ENCODE data around the gene CFC1. TPM values are rescaled to one million over a fixed set of nuclear protein-coding genes. Genes with fewer than 3 reads are reported as not detected.
"Not testable (repeated sequence)": the region's sequence is repeated elsewhere in the genome, so short reads cannot be mapped to it uniquely, and the experiment has no call there.

CFC1 gene
- total RNA-seq, 1 experiment from 2014 or later, result not detected

- intact Hi-C loops (cut with micrococcal nuclease; ENCODE audit: unreplicated experiment); H3K4me3 ChIP-seq (ENCODE audit: low read depth in 2 of 2, low read length in 2 of 2); H3K9me3 ChIP-seq (ENCODE audit: control insufficient read depth, insufficient read depth, low read depth, low read length); H3K4me1 ChIP-seq (ENCODE audit: control insufficient read depth, insufficient read depth, low read length); H3K27me3 ChIP-seq (ENCODE audit: control insufficient read depth, insufficient read depth, low read length); DNase-seq (ENCODE audit: low read depth, low spot score); POLR2A ChIA-PET; BruUV-seq (replicated peaks); ATAC-seq; H3K36me3 ChIP-seq (ENCODE audit: control insufficient read depth, insufficient read depth, low read length); in situ Hi-C loops (cut with HindIII; ENCODE audit: low pct_unique_long_range_greater_than_20kb, low sequenced_read_pairs); H3K27ac ChIP-seq (ENCODE audit: low read length); CTCF ChIA-PET: not testable (repeated sequence)
These were observed 6.5 kb downstream of the CFC1 start for GRCh38 chr2:130592791-130593414.

- ATAC-seq, result peak; percentile 55
- H3K9me3 ChIP-seq (ENCODE audit: control insufficient read depth, insufficient read depth, low read depth, low read length); H3K27ac ChIP-seq (ENCODE audit: low read length); CTCF ChIA-PET; H3K27me3 ChIP-seq (ENCODE audit: control insufficient read depth, insufficient read depth, low read length); H3K4me3 ChIP-seq (ENCODE audit: low read depth in 2 of 2, low read length in 2 of 2); H3K36me3 ChIP-seq (ENCODE audit: control insufficient read depth, insufficient read depth, low read length); DNase-seq (ENCODE audit: low read depth, low spot score); POLR2A ChIA-PET; intact Hi-C loops (cut with micrococcal nuclease; ENCODE audit: unreplicated experiment); H3K4me1 ChIP-seq (ENCODE audit: control insufficient read depth, insufficient read depth, low read length); BruUV-seq (replicated peaks); in situ Hi-C loops (cut with HindIII; ENCODE audit: low pct_unique_long_range_greater_than_20kb, low sequenced_read_pairs): not testable (repeated sequence)
These were observed 8.5 kb downstream of the CFC1 start for GRCh38 chr2:130590842-130591359.

- ATAC-seq, result 0 out of 2 replicates have a peak, but pooled peaks have one; percentile 26
- H3K4me3 ChIP-seq (ENCODE audit: low read depth in 2 of 2, low read length in 2 of 2); H3K9me3 ChIP-seq (ENCODE audit: control insufficient read depth, insufficient read depth, low read depth, low read length); in situ Hi-C loops (cut with HindIII; ENCODE audit: low pct_unique_long_range_greater_than_20kb, low sequenced_read_pairs); H3K36me3 ChIP-seq (ENCODE audit: control insufficient read depth, insufficient read depth, low read length); H3K27me3 ChIP-seq (ENCODE audit: control insufficient read depth, insufficient read depth, low read length); H3K27ac ChIP-seq (ENCODE audit: low read length); BruUV-seq (replicated peaks); DNase-seq (ENCODE audit: low read depth, low spot score); intact Hi-C loops (cut with micrococcal nuclease; ENCODE audit: unreplicated experiment); POLR2A ChIA-PET; H3K4me1 ChIP-seq (ENCODE audit: control insufficient read depth, insufficient read depth, low read length); CTCF ChIA-PET: not testable (repeated sequence)
These were observed 9.1 kb downstream of the CFC1 start for GRCh38 chr2:130590170-130590841.

- BruUV-seq (replicated peaks); POLR2A ChIA-PET; H3K36me3 ChIP-seq (ENCODE audit: control insufficient read depth, insufficient read depth, low read length); DNase-seq (ENCODE audit: low read depth, low spot score); H3K9me3 ChIP-seq (ENCODE audit: control insufficient read depth, insufficient read depth, low read depth, low read length); H3K4me3 ChIP-seq (ENCODE audit: low read depth in 2 of 2, low read length in 2 of 2); in situ Hi-C loops (cut with HindIII; ENCODE audit: low pct_unique_long_range_greater_than_20kb, low sequenced_read_pairs); H3K27me3 ChIP-seq (ENCODE audit: control insufficient read depth, insufficient read depth, low read length); intact Hi-C loops (cut with micrococcal nuclease; ENCODE audit: unreplicated experiment); H3K4me1 ChIP-seq (ENCODE audit: control insufficient read depth, insufficient read depth, low read length); H3K27ac ChIP-seq (ENCODE audit: low read length); CTCF ChIA-PET: not testable (repeated sequence)
- ATAC-seq, result peak; percentile 30; the same call in 1 of the 2 replicates
These were observed 10.5 kb downstream of the CFC1 start for GRCh38 chr2:130588688-130589458.

- in situ Hi-C loops (cut with HindIII; ENCODE audit: low pct_unique_long_range_greater_than_20kb, low sequenced_read_pairs); DNase-seq (ENCODE audit: low read depth, low spot score); H3K27ac ChIP-seq (ENCODE audit: low read length); H3K36me3 ChIP-seq (ENCODE audit: control insufficient read depth, insufficient read depth, low read length); BruUV-seq (replicated peaks); H3K9me3 ChIP-seq (ENCODE audit: control insufficient read depth, insufficient read depth, low read depth, low read length); ATAC-seq; H3K4me1 ChIP-seq (ENCODE audit: control insufficient read depth, insufficient read depth, low read length); POLR2A ChIA-PET; CTCF ChIA-PET; H3K27me3 ChIP-seq (ENCODE audit: control insufficient read depth, insufficient read depth, low read length); intact Hi-C loops (cut with micrococcal nuclease; ENCODE audit: unreplicated experiment); H3K4me3 ChIP-seq (ENCODE audit: low read depth in 2 of 2, low read length in 2 of 2): not testable (repeated sequence)
These were observed 14.6 kb downstream of the CFC1 start for GRCh38 chr2:130584726-130585125.

GRCh38 chr2:130583582-130583981 is 15.8 kb downstream of the CFC1 start:
- POLR2A ChIA-PET; BruUV-seq (replicated peaks); H3K27ac ChIP-seq (ENCODE audit: low read length); ATAC-seq; H3K4me1 ChIP-seq (ENCODE audit: control insufficient read depth, insufficient read depth, low read length); H3K36me3 ChIP-seq (ENCODE audit: control insufficient read depth, insufficient read depth, low read length); H3K4me3 ChIP-seq (ENCODE audit: low read depth in 2 of 2, low read length in 2 of 2); in situ Hi-C loops (cut with HindIII; ENCODE audit: low pct_unique_long_range_greater_than_20kb, low sequenced_read_pairs); H3K9me3 ChIP-seq (ENCODE audit: control insufficient read depth, insufficient read depth, low read depth, low read length); H3K27me3 ChIP-seq (ENCODE audit: control insufficient read depth, insufficient read depth, low read length); DNase-seq (ENCODE audit: low read depth, low spot score); intact Hi-C loops (cut with micrococcal nuclease; ENCODE audit: unreplicated experiment); CTCF ChIA-PET: not testable (repeated sequence)

- ATAC-seq; in situ Hi-C loops (cut with HindIII; ENCODE audit: low pct_unique_long_range_greater_than_20kb, low sequenced_read_pairs); H3K27me3 ChIP-seq (ENCODE audit: control insufficient read depth, insufficient read depth, low read length); H3K27ac ChIP-seq (ENCODE audit: low read length); POLR2A ChIA-PET; H3K4me3 ChIP-seq (ENCODE audit: low read depth in 2 of 2, low read length in 2 of 2); H3K4me1 ChIP-seq (ENCODE audit: control insufficient read depth, insufficient read depth, low read length); intact Hi-C loops (cut with micrococcal nuclease; ENCODE audit: unreplicated experiment); H3K9me3 ChIP-seq (ENCODE audit: control insufficient read depth, insufficient read depth, low read depth, low read length); H3K36me3 ChIP-seq (ENCODE audit: control insufficient read depth, insufficient read depth, low read length); DNase-seq (ENCODE audit: low read depth, low spot score); CTCF ChIA-PET; BruUV-seq (replicated peaks): not testable (repeated sequence)
These were observed 16.4 kb downstream of the CFC1 start for GRCh38 chr2:130582970-130583369.

Data from Panc1 (cell line).